A549 (cell line): Measurements from ENCODE around the gene DYNC1LI2. TPM values are rescaled to one million over a fixed set of nuclear protein-coding genes. Genes with fewer than 3 reads are reported as not detected.

Experiments
- CEBPB ChIP-seq, 2 experiments: fragments of >200 bp in 1 of 2; sonication (Bioruptor Twin) in 1 of 2; formaldehyde crosslinking in 1 of 2; IDR thresholded peaks; 2 replicates each; pipeline ENCODE4 v1.6.1; 2012 to 2016
- CHD2 ChIP-seq: fragments of 150-350 bp; IDR thresholded peaks from 2 replicates; pipeline ENCODE4 v1.6.1; 2014; ENCODE audit warnings: low read length; ENCODE audit not compliant: partially characterized antibody
- FOSL2 ChIP-seq, 2 experiments: fragments of 450-650 bp in 1 of 2; fragments of >200 bp in 1 of 2; sonication (Bioruptor Twin) in 1 of 2; formaldehyde crosslinking; IDR thresholded peaks; 2 replicates each; pipeline versions ENCODE4 v1.5.0 to v1.6.1; 2016 to 2020; ENCODE audit warnings: mild to moderate bottlenecking in 1 of 2, moderate library complexity in 1 of 2
- HOXA7 ChIP-seq: fragments of 250-450 bp; sonication (Bioruptor Pico); IDR thresholded peaks from 2 replicates; pipeline ENCODE4 v1.5.0; 2020; ENCODE audit warnings: mild to moderate bottlenecking, moderate library complexity
- KDM5A ChIP-seq: fragments of 200-600 bp; sonication (generic); IDR thresholded peaks from 2 replicates; pipeline ENCODE4 v1.6.1; 2016; ENCODE audit warnings: antibody characterized with exemption, mild to moderate bottlenecking
- RAD21 ChIP-seq, 2 experiments: fragments of >200 bp in 1 of 2; sonication (Bioruptor Twin) in 1 of 2; formaldehyde crosslinking in 1 of 2; IDR thresholded peaks in 1 of 2; conservative IDR thresholded peaks in 1 of 2; 2 replicates in 1 of 2; 3 replicates in 1 of 2; pipeline ENCODE4 v1.6.1; 2012 to 2018; ENCODE audit warnings: inconsistent platforms in 1 of 2
- ZNF302 ChIP-seq: fragments of 250-450 bp; sonication (Bioruptor Pico); IDR thresholded peaks from 2 replicates; pipeline ENCODE4 v1.9.0; 2021; ENCODE audit warnings: inconsistent platforms, mild to moderate bottlenecking, moderate library complexity
- polyA plus RNA-seq, 4 experiments: library from polyadenylated mRNA; depleted of rRNA in 3 of 4; stranded (reverse); fragments of >200 nt; fragmentation: RNase III in 1 of 4; extraction: RNeasy Plus Mini Kit Qiagen cat#74134 plus additional on column Dnase treatment in 1 of 4; gene quantifications; 2 replicates in 3 of 4; 3 replicates in 1 of 4; pipeline ENCODE4 v1.2.3, GENCODE V29; 2011 to 2017
- TF ChIP-seq, protein P1 (sequence below): fragments of 450-650 bp; IDR thresholded peaks from 2 replicates; pipeline ENCODE4 v1.6.1; 2014; ENCODE audit warnings: antibody characterized with exemption

The DYNC1LI2 gene
- polyA plus RNA-seq, 2 of the 4 experiments (the other 2 are of a cell fraction): 96.5 to 112 TPM

- TF ChIP-seq KDM5A: no peak
- no peak for TF ChIP-seq FOSL2 (IDR thresholded peaks at IDR 0.05)
- TF ChIP-seq FOSL2 (CRISPR knock-in tag; IDR thresholded peaks at IDR 0.05): no peak
- no peak for TF ChIP-seq RAD21 (conservative IDR thresholded peaks at IDR 0.05 in 1 of 2, IDR thresholded peaks at IDR 0.05 in 1 of 2)
- TF ChIP-seq ZNF302: no peak
- no peak for TF ChIP-seq CHD2
- TF ChIP-seq, protein P1, sequence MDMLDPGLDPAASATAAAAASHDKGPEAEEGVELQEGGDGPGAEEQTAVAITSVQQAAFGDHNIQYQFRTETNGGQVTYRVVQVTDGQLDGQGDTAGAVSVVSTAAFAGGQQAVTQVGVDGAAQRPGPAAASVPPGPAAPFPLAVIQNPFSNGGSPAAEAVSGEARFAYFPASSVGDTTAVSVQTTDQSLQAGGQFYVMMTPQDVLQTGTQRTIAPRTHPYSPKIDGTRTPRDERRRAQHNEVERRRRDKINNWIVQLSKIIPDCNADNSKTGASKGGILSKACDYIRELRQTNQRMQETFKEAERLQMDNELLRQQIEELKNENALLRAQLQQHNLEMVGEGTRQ: no peak
- no peak for TF ChIP-seq HOXA7 (CRISPR knock-in tag)
- no peak for TF ChIP-seq CEBPB (IDR thresholded peaks at IDR 0.05)
- TF ChIP-seq, all 56 proteins: peak for 0
These were observed 77.7 kb downstream of the DYNC1LI2 start (continued) for GRCh38 chr16:66673691-66674090.

Other genes starting within 250 kb of the DYNC1LI2 start
- gene TK2, start 201.5 kb downstream of the DYNC1LI2 start, polyA plus RNA-seq (2011; rRNA removed): 29.5 and 36.3 TPM in 2 replicates
- 13.5 to 16.2 TPM (median 13.9 TPM) in 3 replicates for gene TK2, start 201.5 kb downstream of the DYNC1LI2 start, polyA plus RNA-seq (2017; fragmentation: RNase III; extraction: RNeasy Plus Mini Kit Qiagen cat#74134 plus additional on column Dnase treatment)
- 85.1 and 96.5 TPM in 2 replicates for gene CKLF, start 199.0 kb downstream of the DYNC1LI2 start, polyA plus RNA-seq (2011; rRNA removed)
- gene CKLF, start 199.0 kb downstream of the DYNC1LI2 start, polyA plus RNA-seq (2017; fragmentation: RNase III; extraction: RNeasy Plus Mini Kit Qiagen cat#74134 plus additional on column Dnase treatment): 72.8 to 104 TPM (median 87.0 TPM) in 3 replicates
- gene CMTM1, start 185.2 kb downstream of the DYNC1LI2 start, polyA plus RNA-seq (2011; rRNA removed): 1.1 and 1.3 TPM in 2 replicates
- gene CMTM1, start 185.2 kb downstream of the DYNC1LI2 start, polyA plus RNA-seq (2017; fragmentation: RNase III; extraction: RNeasy Plus Mini Kit Qiagen cat#74134 plus additional on column Dnase treatment): 1.5 to 2.1 TPM (median 1.9 TPM) in 3 replicates
- 0.09 TPM in 1 of 2 replicates, not detected in the other for gene CMTM2, start 172.1 kb downstream of the DYNC1LI2 start, polyA plus RNA-seq (2011; rRNA removed)
- 0.09 to 0.15 TPM in 2 of 3 replicates, not detected in the other for gene CMTM2, start 172.1 kb downstream of the DYNC1LI2 start, polyA plus RNA-seq (2017; fragmentation: RNase III; extraction: RNeasy Plus Mini Kit Qiagen cat#74134 plus additional on column Dnase treatment)
- 33.9 and 36.1 TPM in 2 replicates for gene CMTM3, start 146.9 kb downstream of the DYNC1LI2 start, polyA plus RNA-seq (2011; rRNA removed)
- gene CMTM3, start 146.9 kb downstream of the DYNC1LI2 start, polyA plus RNA-seq (2017; fragmentation: RNase III; extraction: RNeasy Plus Mini Kit Qiagen cat#74134 plus additional on column Dnase treatment): 36.0 to 45.9 TPM (median 37.2 TPM) in 3 replicates
- gene CMTM4, start 54.9 kb downstream of the DYNC1LI2 start, polyA plus RNA-seq (2011; rRNA removed): 58.6 and 61.6 TPM in 2 replicates
- 22.9 to 25.9 TPM (median 24.8 TPM) in 3 replicates for gene CMTM4, start 54.9 kb downstream of the DYNC1LI2 start, polyA plus RNA-seq (2017; fragmentation: RNase III; extraction: RNeasy Plus Mini Kit Qiagen cat#74134 plus additional on column Dnase treatment)
- gene TERB1, start 50.0 kb upstream of the DYNC1LI2 start, polyA plus RNA-seq (2011; rRNA removed): 0.07 and 0.18 TPM in 2 replicates
- gene TERB1, start 50.0 kb upstream of the DYNC1LI2 start, polyA plus RNA-seq (2017; fragmentation: RNase III; extraction: RNeasy Plus Mini Kit Qiagen cat#74134 plus additional on column Dnase treatment): 0.12 to 0.18 TPM (median 0.17 TPM) in 3 replicates
- gene NAE1, start 79.4 kb upstream of the DYNC1LI2 start, polyA plus RNA-seq (2011; rRNA removed): 89.8 and 132 TPM in 2 replicates
- gene NAE1, start 79.4 kb upstream of the DYNC1LI2 start, polyA plus RNA-seq (2017; fragmentation: RNase III; extraction: RNeasy Plus Mini Kit Qiagen cat#74134 plus additional on column Dnase treatment): 90.0 to 96.2 TPM (median 94.9 TPM) in 3 replicates
- gene CA7, start 92.8 kb upstream of the DYNC1LI2 start, polyA plus RNA-seq (2011; rRNA removed): not detected in 2 replicates
- not detected in 3 replicates for gene CA7, start 92.8 kb upstream of the DYNC1LI2 start, polyA plus RNA-seq (2017; fragmentation: RNase III; extraction: RNeasy Plus Mini Kit Qiagen cat#74134 plus additional on column Dnase treatment)
- gene PDP2, start 128.9 kb upstream of the DYNC1LI2 start, polyA plus RNA-seq (2011; rRNA removed): 10.0 and 10.7 TPM in 2 replicates
- gene PDP2, start 128.9 kb upstream of the DYNC1LI2 start, polyA plus RNA-seq (2017; fragmentation: RNase III; extraction: RNeasy Plus Mini Kit Qiagen cat#74134 plus additional on column Dnase treatment): 7.7 to 10.5 TPM (median 8.7 TPM) in 3 replicates
- gene CDH16, start 167.3 kb upstream of the DYNC1LI2 start, polyA plus RNA-seq (2011; rRNA removed): 0.18 and 0.37 TPM in 2 replicates
- 0.24 to 0.25 TPM (median 0.25 TPM) in 3 replicates for gene CDH16, start 167.3 kb upstream of the DYNC1LI2 start, polyA plus RNA-seq (2017; fragmentation: RNase III; extraction: RNeasy Plus Mini Kit Qiagen cat#74134 plus additional on column Dnase treatment)
- gene RRAD, start 173.9 kb upstream of the DYNC1LI2 start, polyA plus RNA-seq (2011; rRNA removed): 0.46 and 0.75 TPM in 2 replicates
- 2.2 to 4.7 TPM (median 3.4 TPM) in 3 replicates for gene RRAD, start 173.9 kb upstream of the DYNC1LI2 start, polyA plus RNA-seq (2017; fragmentation: RNase III; extraction: RNeasy Plus Mini Kit Qiagen cat#74134 plus additional on column Dnase treatment)
- 140 and 168 TPM in 2 replicates for gene CIAO2B, start 182.8 kb upstream of the DYNC1LI2 start, polyA plus RNA-seq (2011; rRNA removed)
- 134 to 148 TPM (median 144 TPM) in 3 replicates for gene CIAO2B, start 182.8 kb upstream of the DYNC1LI2 start, polyA plus RNA-seq (2017; fragmentation: RNase III; extraction: RNeasy Plus Mini Kit Qiagen cat#74134 plus additional on column Dnase treatment)
- 19.4 and 20.4 TPM in 2 replicates for gene CES2, start 183.9 kb upstream of the DYNC1LI2 start, polyA plus RNA-seq (2011; rRNA removed)
- gene CES2, start 183.9 kb upstream of the DYNC1LI2 start, polyA plus RNA-seq (2017; fragmentation: RNase III; extraction: RNeasy Plus Mini Kit Qiagen cat#74134 plus additional on column Dnase treatment): 19.9 to 22.0 TPM (median 20.3 TPM) in 3 replicates
- 3.8 and 4.1 TPM in 2 replicates for gene CES3, start 209.7 kb upstream of the DYNC1LI2 start, polyA plus RNA-seq (2011; rRNA removed)
- gene CES3, start 209.7 kb upstream of the DYNC1LI2 start, polyA plus RNA-seq (2017; fragmentation: RNase III; extraction: RNeasy Plus Mini Kit Qiagen cat#74134 plus additional on column Dnase treatment): 2.1 to 2.7 TPM (median 2.3 TPM) in 3 replicates
- 3.5 and 4.4 TPM in 2 replicates for gene CES4A, start 237.0 kb upstream of the DYNC1LI2 start, polyA plus RNA-seq (2011; rRNA removed)
- 2.5 to 3.5 TPM (median 2.8 TPM) in 3 replicates for gene CES4A, start 237.0 kb upstream of the DYNC1LI2 start, polyA plus RNA-seq (2017; fragmentation: RNase III; extraction: RNeasy Plus Mini Kit Qiagen cat#74134 plus additional on column Dnase treatment)